Neural cell (in vitro differentiated cells): ENCODE results near the gene PIGO.

ENCODE experiments used
- EZH2 ChIP-seq: fragments of 200-600, 300-800 bp; shearing (Covaris generic), sonication (generic); IDR thresholded peaks from 2 replicates; pipeline ENCODE4 v1.6.1; 2014; ENCODE audit warnings: antibody characterized with exemption, low read length, borderline replicate concordance, mild to moderate bottlenecking; ENCODE audit not compliant: insufficient read depth, poor library complexity, severe bottlenecking
- POLR2AphosphoS5 ChIP-seq: IDR thresholded peaks from 2 replicates; pipeline ENCODE4 v1.6.1; 2012
- RAD21 ChIP-seq: fragments of 450-650 bp; conservative IDR thresholded peaks from 2 replicates; pipeline ENCODE4 v1.6.1; 2014; ENCODE audit warnings: antibody characterized with exemption, mild to moderate bottlenecking, moderate library complexity
- SMC3 ChIP-seq: fragments of 450-650 bp; conservative IDR thresholded peaks from 2 replicates; pipeline ENCODE4 v1.6.1; 2014; ENCODE audit warnings: antibody characterized with exemption, mild to moderate bottlenecking, moderate library complexity; ENCODE audit not compliant: poor library complexity
- TAF1 ChIP-seq: IDR thresholded peaks from 2 replicates; pipeline ENCODE4 v1.6.1; 2012; ENCODE audit warnings: low read depth
- TF ChIP-seq, protein P1 (sequence below): fragments of 450-650 bp; IDR thresholded peaks from 2 replicates; pipeline ENCODE4 v1.5.1; 2014; ENCODE audit warnings: antibody characterized with exemption, mild to moderate bottlenecking, moderate library complexity; ENCODE audit not compliant: poor library complexity, severe bottlenecking

DNA sequence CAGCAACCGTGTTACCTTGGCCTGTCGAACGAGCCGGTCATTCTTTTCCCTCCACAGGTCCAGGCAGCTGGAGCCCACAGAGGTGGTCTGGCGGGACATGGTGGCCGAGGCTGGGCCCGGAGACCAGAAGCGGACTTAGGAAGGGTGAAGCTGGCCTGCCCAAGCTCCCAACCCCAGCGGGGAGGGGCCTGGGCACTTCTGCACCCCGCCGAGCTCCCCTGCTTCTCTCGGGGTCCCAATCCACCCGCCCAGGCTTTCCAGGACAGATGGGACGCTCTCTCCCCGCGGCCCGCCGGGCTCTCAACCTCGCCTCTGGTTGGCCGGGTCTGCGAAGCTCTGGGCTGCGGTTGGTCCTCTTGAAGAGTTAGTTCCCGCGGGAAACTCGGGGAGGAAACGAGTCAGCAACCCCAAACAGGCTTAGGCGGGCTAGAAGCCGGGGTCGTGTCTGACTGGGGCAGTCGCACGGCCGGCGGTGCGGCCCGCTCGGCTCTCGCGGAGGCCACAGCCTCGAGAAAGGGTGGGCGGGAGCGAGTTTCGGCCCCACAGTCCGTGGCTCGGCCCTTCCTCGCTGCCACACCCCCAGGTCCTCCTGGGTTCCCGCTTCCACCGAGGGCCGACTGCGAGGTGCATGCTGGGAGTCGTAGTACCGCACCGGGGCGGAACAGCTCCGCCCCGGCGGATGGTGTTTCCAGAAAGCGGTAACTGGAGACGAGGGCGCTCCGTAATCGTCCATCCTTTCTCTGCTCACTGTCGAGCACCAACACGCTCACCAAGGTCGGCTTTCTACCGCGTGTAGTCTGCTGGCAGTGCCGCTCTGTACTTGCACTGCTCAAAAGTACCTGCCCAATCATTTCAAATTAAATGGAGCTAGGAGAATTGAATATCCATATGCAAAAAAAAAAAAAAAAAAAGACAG is 16.7 kb downstream of the PIGO start, which contains the start of gene FANCG:
- peak; percentile 28 for TF ChIP-seq RAD21
- peak; percentile 45 for TF ChIP-seq POLR2AphosphoS5
- TF ChIP-seq, protein P1, sequence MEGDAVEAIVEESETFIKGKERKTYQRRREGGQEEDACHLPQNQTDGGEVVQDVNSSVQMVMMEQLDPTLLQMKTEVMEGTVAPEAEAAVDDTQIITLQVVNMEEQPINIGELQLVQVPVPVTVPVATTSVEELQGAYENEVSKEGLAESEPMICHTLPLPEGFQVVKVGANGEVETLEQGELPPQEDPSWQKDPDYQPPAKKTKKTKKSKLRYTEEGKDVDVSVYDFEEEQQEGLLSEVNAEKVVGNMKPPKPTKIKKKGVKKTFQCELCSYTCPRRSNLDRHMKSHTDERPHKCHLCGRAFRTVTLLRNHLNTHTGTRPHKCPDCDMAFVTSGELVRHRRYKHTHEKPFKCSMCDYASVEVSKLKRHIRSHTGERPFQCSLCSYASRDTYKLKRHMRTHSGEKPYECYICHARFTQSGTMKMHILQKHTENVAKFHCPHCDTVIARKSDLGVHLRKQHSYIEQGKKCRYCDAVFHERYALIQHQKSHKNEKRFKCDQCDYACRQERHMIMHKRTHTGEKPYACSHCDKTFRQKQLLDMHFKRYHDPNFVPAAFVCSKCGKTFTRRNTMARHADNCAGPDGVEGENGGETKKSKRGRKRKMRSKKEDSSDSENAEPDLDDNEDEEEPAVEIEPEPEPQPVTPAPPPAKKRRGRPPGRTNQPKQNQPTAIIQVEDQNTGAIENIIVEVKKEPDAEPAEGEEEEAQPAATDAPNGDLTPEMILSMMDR, result peak; percentile 40
- TF ChIP-seq EZH2, result no peak
- TF ChIP-seq SMC3, result peak; percentile 21
- no peak for TF ChIP-seq TAF1
